IPS DF 4.7 (cell line): ENCODE results near the gene HOMER3.
A peak's percentile ranks its signal among the peaks of the same experiment; 100 is the strongest.

Experiments used
- DNase-seq: peaks from one replicate; pipeline ENCODE4 v3.0.0-alpha.2; 2013; ENCODE audit warnings: low spot score; ENCODE audit errors: extremely low read depth

The HOMER3 gene

DNA sequence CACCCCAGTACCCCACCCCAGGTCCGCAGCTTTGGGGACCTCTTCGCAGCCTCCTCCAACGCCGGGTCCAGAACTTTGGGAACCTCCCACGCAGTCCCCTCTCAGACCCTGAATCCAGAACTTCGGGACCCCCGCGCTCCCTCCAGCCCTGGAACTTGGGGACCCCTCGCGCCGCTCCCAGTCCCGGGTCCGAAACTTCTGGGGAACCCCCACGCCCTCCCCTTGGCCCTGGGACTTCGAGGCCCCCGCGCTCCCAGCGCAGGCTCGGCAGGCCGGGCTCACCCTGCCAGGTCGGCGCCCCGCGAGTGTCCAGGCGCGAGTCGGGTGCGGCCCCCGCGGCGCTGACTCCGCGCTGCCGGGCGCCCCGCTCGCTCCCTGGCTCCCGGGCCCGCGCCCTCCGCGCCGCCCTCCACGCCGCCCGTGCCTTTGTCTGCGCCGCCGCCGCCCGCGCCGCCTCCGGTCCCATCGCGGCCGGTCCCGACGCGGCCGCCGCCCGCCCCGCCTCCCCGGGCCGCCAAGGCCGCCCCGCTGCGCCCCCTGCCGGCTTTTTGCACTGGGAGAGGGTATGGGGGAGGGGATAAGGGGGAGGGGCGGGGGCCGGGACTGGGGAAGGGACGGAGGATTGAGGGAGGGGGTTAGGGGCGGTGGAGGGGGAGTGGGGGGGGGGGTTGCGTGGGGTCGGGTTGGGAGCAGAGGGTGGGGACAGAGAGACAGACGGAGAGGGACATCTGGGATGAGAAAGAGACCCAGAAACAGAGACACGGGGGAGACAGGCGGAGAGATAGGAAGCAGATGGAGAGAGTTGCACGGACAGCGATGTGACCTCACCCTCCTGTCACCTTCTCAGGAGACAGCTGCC is at the start of gene HOMER3:
HOMER3 (minus strand) TSS at position 449 of the 859 bp plus-strand sequence. CDS start 2,235 bp downstream, outside the sequence.
- DNase-seq, result no peak

- DNase-seq, result no peak
These were observed 49.2 kb upstream of the HOMER3 start for GRCh38 chr19:18990128-18990708.

GRCh38 chr19:18989316-18989715 is 48.3 kb upstream of the HOMER3 start:
- DNase-seq, result no peak

DNA sequence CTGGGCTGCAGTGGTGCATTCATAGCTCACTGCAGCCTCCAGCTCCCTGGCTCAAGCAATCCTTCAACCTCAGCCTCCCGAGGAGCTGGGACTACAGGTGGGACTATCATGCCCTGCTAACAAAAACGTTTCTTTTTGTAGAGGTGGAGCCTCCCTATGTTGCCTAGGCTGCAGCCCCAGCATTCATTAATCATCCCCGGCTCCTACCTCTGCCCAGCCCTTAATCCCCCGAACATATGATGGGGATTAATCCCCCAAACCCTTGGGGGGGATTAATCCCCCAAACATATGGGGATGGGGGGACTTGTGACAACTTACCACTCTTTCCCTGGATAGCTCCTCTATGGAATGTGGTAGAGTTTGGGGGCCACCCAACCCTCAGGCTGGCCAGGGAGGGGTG is 46.4 kb upstream of the HOMER3 start:
- DNase-seq, result no peak

GRCh38 chr19:18985257-18985656 is 44.2 kb upstream of the HOMER3 start:
- DNase-seq, result no peak

- DNase-seq, result no peak
These were observed 43.2 kb upstream of the HOMER3 start for GRCh38 chr19:18984251-18984650.

DNA sequence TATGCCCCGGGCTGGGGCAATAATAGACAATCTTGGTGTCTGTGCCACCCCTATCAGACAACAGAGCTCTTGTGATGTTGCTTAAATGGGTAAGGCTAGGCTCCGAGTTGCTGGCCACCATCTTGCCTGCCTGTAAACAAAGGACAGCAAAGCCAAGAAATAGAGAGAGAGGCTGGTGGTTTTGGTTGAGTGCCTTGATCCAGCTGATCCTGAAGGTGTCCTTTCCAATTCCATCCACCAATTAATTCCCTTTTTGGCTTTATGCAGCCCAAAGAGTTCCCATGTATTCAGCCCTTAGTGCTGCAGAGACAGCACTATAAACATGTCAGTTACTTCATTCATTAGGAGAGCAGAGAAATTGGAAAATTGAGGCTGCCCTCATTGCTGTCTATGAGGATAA is 41.7 kb upstream of the HOMER3 start:
- no peak for DNase-seq

DNA sequence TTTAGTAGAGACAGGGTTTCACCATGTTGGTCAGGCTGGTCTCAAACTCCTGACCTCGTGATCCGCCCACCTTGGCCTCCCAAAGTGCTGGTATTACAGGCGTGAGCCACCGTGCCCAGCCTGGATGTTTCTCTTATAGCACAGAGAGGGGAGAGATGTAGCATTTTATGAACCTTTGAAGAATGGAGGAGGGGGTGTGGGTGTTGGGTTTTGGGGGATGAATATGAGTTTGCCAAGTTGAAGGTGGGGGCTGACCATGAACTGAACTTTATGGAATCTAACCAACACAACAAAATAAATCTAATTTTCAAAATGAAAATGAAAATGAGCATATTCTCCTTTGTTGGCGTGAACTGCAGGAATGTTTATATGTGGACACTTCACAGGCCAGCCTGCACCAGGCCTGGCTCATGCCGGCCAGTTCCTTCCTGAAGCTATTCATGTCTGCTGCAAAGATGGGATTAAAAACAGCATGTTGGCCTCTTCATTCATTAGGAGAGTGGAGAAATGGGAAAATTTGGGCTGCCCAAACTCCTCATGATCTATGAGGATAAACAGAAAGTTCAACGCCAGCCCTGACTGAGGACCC is 39.5 kb upstream of the HOMER3 start:
- DNase-seq, result no peak

- no peak for DNase-seq
These were observed 37.6 kb upstream of the HOMER3 start for GRCh38 chr19:18978616-18979015.

DNA sequence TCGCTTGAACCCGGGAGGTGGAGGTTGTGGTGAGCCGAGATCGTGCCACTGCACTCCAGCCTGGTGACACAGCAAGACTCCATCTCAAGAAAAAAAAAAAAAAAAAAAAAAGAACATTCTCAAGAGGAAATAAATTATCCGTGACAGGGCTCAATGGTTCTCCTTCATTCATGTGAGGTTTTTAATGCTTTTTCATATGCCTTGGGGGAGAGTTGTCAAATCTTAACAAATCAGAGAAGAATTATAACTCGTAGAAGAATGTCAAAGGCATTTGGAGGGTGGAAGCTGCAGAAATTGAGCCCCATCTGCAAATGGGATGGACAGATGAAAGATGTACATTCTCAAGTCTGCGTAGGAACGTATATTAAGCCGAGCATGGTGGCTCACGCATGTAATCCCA is 34.9 kb upstream of the HOMER3 start:
- no peak for DNase-seq

- no peak for DNase-seq
These were observed 34.0 kb upstream of the HOMER3 start for GRCh38 chr19:18975011-18975410.

DNA sequence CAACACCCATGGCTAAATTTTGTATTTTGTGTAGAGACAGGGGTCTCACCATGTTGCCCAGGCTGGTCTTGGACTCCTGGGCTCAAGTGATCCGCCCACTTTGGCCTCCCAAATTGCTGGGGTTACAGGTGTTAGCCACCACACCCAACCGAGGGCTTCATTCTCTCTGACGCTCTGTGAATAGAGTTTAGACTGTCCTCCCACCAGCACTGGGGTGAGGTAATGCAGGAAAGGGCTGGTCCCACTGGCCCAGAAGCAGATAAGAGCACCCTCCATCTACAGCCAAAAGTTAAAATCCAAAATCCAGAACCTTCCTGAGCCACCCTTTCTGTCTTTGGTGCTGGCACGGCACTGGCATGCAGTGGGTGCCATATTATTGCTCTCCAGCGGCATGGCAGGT is 31.8 kb upstream of the HOMER3 start:
- DNase-seq, result no peak

- DNase-seq, result no peak
These were observed 31.3 kb upstream of the HOMER3 start for GRCh38 chr19:18972301-18972811.

- no peak for DNase-seq
These were observed 29.1 kb upstream of the HOMER3 start for GRCh38 chr19:18969931-18970659.

DNA sequence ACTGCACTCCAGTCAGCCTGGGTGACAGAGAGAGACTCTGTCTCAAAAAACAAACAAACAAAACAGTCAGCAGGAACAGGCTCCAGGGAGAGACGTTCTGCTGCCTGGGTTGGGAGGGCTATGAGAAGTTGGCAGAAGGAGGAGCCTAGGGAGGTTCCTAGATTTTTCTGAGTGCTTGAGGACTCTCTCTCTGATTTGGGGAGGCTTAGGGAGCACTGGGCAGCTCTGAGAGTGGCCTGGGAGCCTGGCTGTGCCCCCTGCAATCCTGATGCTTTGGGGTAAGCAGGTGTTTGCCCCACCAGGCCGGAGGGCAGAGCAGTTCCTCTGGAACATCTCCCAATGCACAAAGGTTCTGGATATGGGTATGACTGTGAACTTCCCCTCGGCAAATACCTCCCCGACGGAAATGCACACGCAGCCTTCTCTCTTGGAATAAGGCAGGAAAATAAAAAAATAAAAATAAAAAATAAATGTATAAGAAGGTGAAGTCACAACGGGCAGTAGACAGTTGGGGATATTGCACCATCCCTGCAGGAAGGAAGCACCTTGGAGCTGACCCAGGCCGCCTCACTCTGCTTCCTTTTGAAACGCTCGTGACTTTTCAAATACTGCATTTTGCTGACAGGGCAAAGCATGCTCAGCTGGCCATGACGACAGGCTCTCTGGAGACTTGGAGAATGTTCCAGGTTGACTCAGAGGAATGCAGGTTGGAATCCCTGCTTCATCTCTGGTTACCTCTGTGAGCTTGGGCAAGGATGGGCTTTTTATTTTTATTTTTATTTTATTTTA is 26.5 kb upstream of the HOMER3 start:
- no peak for DNase-seq

GRCh38 chr19:18966307-18966706 is 25.3 kb upstream of the HOMER3 start:
- peak; percentile 56 for DNase-seq

- no peak for DNase-seq
These were observed 23.1 kb upstream of the HOMER3 start for GRCh38 chr19:18964121-18964520.

DNA sequence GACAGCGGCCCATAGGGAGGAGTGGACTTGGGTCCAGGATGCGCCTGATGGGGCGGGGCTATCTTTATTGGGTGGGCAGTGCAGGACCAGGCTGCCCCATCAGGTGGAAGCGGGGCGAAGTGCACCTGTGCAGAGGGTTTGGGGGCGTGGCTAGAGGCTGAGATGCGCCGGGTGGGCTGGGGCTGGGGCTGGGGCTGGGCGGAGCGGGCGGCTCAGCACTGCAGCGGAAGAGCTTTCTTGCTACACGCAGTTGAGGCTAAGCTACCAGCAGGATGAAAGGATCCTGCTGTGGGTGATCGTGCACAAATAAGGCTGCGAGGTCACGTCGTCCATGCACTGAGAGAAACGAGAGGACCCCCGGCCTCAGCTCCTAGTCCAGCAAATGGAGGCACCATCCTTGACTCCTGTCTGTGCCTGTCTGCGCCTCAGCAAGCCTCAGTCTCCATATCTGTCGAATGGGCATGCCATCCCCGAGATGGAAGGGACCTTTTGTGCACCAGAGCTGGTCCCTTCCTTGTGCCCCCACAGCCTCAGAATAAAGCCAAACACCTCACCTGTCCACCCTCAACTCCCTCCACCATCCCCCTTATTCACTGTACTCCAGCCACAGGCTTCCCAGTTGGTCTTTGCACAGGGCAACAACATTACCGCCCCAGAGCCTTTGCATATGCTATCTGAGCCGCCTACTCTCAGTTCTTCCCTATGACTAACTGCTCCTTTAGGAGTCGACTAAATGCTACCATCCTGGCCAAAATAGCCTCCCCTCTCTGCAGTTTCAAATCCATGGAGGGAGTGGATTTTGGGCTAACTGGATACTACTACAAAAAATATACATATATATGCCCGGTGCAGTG is 21.0 kb upstream of the HOMER3 start:
- no peak for DNase-seq

DNA sequence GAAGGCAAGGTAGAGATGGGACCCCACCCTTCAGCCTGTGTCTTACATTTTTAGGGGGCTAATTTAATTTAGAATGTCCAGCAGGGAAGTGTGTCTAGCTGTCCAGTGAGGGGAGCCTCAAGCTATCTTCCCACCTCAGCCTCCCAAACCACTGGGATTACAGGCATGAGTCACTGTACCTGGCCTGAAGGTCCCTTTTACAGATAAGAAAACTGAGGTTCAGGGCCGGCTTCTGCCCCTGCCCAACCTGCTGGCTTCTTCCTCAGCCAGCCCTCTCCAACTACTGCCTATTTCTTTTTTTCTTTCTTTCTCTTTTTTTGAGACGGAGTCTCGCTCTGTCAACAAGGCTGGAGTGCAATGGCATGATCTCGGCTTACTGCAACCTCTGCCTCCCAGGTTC is 19.4 kb upstream of the HOMER3 start:
- DNase-seq, result no peak

GRCh38 chr19:18955042-18955441 is 14.0 kb upstream of the HOMER3 start:
- no peak for DNase-seq
